ENCODE data around the gene MINDY4. TPM values are rescaled to one million over a fixed set of nuclear protein-coding genes. Genes with fewer than 3 reads are reported as not detected.
A peak's percentile ranks its signal among the peaks of the same experiment; 100 is the strongest.

MINDY4 gene
- total RNA-seq, 2 donors from 2014 or later: 2.2 to 4.2 TPM

DNA sequence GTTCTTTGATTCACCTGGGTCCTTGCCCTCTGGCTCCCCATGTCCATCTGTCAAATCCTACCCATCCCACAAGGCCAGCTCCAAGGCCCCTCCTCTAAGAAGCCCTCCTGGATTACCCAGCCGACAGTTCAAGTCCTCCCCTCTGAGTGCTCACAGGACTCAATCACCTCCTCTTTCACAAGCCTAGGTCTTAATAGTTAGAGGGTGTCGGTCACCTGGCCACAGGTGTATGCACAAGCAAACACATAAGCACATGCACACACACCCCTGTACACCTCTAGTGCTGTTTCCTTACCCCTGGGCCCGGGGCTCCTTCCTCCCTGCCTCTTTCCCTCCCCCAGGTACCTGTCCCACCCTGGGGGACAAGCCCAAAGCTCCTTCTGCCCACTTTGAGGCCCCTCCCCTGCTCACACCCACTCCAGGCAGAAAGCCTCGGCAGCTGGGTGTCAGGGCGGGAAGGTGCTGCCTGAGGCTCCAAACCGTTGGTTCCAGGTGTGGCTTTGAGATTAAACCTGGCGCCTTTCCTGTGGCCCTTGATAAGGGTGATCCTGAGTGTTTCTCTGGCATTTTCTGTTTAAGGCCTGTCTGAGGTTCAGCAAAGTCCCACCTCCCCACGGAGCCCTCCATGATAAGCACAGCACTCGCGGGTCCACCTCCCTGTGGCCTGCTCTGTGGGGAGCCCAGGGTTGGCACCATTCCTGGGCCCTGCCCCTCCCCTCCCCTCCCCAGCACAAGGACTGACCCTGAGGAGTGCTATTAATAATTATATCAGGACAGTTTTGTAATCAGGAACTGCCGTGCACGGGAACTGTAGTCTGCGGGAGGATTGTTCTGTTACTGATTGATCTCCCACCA lies 125.8 kb downstream of the MINDY4 start:
- no peaks in the 10 kb centered on the region for H3K4me1 ChIP-seq
- no peaks in the 10 kb centered on the region for H3K9me3 ChIP-seq
- H3K36me3 ChIP-seq: no peaks in the 10 kb centered on the region
- no peak overlapping the region for H3K9ac ChIP-seq (ENCODE audit: low read depth in 2 of 2, low read length in 2 of 2)
- no peak overlapping the region for H3K27ac ChIP-seq
- no peak overlapping the region for H3K4me3 ChIP-seq
- TF ChIP-seq, protein P1, sequence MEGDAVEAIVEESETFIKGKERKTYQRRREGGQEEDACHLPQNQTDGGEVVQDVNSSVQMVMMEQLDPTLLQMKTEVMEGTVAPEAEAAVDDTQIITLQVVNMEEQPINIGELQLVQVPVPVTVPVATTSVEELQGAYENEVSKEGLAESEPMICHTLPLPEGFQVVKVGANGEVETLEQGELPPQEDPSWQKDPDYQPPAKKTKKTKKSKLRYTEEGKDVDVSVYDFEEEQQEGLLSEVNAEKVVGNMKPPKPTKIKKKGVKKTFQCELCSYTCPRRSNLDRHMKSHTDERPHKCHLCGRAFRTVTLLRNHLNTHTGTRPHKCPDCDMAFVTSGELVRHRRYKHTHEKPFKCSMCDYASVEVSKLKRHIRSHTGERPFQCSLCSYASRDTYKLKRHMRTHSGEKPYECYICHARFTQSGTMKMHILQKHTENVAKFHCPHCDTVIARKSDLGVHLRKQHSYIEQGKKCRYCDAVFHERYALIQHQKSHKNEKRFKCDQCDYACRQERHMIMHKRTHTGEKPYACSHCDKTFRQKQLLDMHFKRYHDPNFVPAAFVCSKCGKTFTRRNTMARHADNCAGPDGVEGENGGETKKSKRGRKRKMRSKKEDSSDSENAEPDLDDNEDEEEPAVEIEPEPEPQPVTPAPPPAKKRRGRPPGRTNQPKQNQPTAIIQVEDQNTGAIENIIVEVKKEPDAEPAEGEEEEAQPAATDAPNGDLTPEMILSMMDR (IDR thresholded peaks at IDR 0.05): no peak
- DNase-seq: peak; percentile 64
- intact Hi-C loops (cut with DNase I): no loop called here
- no peaks in the 10 kb centered on the region for H3K27me3 ChIP-seq

DNA sequence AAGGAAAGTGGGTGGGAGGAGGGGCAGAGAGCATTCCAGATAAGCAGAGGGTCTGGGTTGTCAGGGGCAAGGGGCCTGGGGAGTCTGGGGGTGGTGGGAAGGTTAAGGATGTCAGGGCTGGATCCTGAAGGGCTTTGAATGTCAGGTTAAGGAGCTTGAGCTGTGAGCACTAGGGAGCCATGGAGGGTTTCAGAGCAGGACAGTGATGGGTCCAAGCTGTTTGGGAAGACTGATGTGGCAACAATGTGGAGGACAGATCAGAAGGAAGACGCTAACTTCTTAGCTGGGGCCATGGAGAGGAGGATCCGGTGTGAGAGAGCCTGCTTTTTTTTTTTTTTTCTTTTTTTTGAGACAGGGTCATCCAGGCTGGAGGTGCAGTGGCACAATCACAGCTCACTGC lies 126.6 kb downstream of the MINDY4 start:
- intact Hi-C loops (cut with DNase I): no loop called here
- no peaks in the 10 kb centered on the region for H3K9me3 ChIP-seq
- H3K27me3 ChIP-seq: no peaks in the 10 kb centered on the region
- H3K36me3 ChIP-seq: no peaks in the 10 kb centered on the region
- no peaks in the 10 kb centered on the region for H3K4me1 ChIP-seq
- DNase-seq: no peak
- TF ChIP-seq, protein P1 (IDR thresholded peaks at IDR 0.05): no peak
- no peak overlapping the region for H3K9ac ChIP-seq (ENCODE audit: low read depth in 2 of 2, low read length in 2 of 2)
- H3K4me3 ChIP-seq: no peak overlapping the region
- H3K27ac ChIP-seq: no peak overlapping the region

DNA sequence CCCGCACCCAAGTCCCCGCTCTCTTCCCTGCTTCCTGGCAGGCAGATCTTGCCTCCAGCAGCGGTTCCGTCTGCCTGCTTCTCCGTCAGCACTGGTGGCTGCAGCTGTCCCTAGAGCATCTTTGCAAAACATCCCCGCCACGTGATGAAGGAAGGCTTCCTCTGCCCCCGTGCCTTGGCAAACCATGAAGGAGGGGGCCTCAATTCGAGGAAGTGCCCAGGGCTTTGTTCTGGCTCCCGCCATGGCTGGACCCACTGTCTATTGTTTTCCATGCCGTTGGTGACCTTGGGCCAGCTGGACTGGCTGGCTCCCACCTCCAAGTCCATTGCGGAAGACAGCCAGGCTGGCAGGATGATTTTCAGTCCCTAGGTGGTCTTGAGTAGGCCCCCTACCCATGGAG lies 127.2 kb downstream of the MINDY4 start:
- Histone ChIP-seq H3K27ac (no peak overlapping the region), H3K36me3 (no peaks in the 10 kb centered on the region), H3K4me3 (no peak overlapping the region), H3K9me3 (no peaks in the 10 kb centered on the region), H3K4me1 (no peaks in the 10 kb centered on the region), H3K9ac (ENCODE audit: low read depth in 2 of 2, low read length in 2 of 2) (no peak overlapping the region), H3K27me3 (no peaks in the 10 kb centered on the region)
- no peak for DNase-seq
- intact Hi-C loops (cut with DNase I): no loop called here
- TF ChIP-seq, protein P1 (IDR thresholded peaks at IDR 0.05): no peak

DNA sequence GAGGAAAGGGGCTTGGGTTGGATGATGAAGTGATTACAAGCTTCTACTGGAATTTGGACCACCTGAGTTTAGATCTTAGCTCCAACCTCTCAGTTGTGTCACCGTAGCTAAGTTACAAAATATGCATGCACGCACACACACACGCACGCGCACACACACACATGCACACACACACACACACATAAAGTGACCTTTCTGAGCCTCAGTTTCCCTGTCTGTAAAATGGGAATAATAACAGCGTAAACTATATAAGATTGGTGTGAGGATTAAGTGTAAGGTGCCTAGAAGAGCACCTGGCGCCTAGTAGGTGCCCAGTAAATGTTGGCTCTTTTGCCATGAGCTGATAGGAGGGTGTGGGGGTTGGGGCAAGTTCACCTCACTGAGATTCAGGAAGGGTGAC lies 127.8 kb downstream of the MINDY4 start:
- intact Hi-C loops (cut with DNase I): no loop called here
- no peak for DNase-seq
- no peak overlapping the region for H3K9ac ChIP-seq (ENCODE audit: low read depth in 2 of 2, low read length in 2 of 2)
- TF ChIP-seq, protein P1 (IDR thresholded peaks at IDR 0.05): no peak
- no peaks in the 10 kb centered on the region for H3K27me3 ChIP-seq
- no peaks in the 10 kb centered on the region for H3K36me3 ChIP-seq
- H3K9me3 ChIP-seq: no peaks in the 10 kb centered on the region
- no peaks in the 10 kb centered on the region for H3K4me1 ChIP-seq
- no peak overlapping the region for H3K4me3 ChIP-seq
- H3K27ac ChIP-seq: no peak overlapping the region

DNA sequence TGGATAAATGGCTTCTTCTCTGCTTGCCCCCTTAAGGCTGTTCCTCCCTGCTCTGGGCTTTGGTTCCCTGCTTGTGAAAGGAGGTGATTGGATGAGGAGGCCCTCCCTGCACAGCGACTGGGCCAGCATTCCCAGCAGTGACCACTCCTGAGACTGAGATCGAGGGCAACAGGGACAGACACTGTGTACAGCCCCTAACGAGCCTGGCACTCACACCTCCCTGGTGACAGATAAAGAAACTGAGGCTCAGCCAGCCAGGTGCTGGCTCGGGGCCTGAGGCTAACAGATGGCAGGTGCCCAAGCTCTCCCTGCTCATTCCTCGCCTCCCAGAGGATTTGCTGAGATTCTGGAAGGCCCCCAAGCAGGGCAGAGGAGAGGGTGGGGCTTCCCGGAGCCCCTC lies 128.4 kb downstream of the MINDY4 start:
- TF ChIP-seq, protein P1 (IDR thresholded peaks at IDR 0.05): no peak

More for the DNA sequence above, 128.4 kb downstream of the MINDY4 start:
- Histone ChIP-seq H3K4me1 (no peaks in the 10 kb centered on the region), H3K36me3 (no peaks in the 10 kb centered on the region), H3K27me3 (no peaks in the 10 kb centered on the region), H3K9me3 (no peaks in the 10 kb centered on the region), H3K27ac (no peak overlapping the region), H3K4me3 (no peak overlapping the region), H3K9ac (ENCODE audit: low read depth in 2 of 2, low read length in 2 of 2) (no peak overlapping the region)
- intact Hi-C loops (cut with DNase I): no loop called here
- no peak for DNase-seq
